K562 (cell line): ENCODE data around the gene UNC119. TPM values are rescaled to one million over a fixed set of nuclear protein-coding genes. Genes with fewer than 3 reads are reported as not detected.

ENCODE experiments used
- ARID1B ChIP-seq: fragments of 450-650 bp; IDR thresholded peaks from 2 replicates; pipeline ENCODE4 v1.6.1; 2016; ENCODE audit warnings: antibody characterized with exemption, mild to moderate bottlenecking, inconsistent platforms
- BRCA1 ChIP-seq, 2 experiments: fragments of 450-650 bp in 1 of 2; sonication (generic) in 1 of 2; formaldehyde crosslinking in 1 of 2; IDR thresholded peaks; 2 replicates each; pipeline versions ENCODE4 v1.5.0 to v1.6.1; 2017 to 2020; ENCODE audit warnings: mild to moderate bottlenecking in 1 of 2, missing genetic modification reagents in 1 of 2
- GATA2 ChIP-seq: sonication (generic); formaldehyde crosslinking; IDR thresholded peaks from 2 replicates; pipeline ENCODE4 v1.4.0; 2020; ENCODE audit warnings: mild to moderate bottlenecking, missing genetic modification reagents
- GTF2F1 ChIP-seq: IDR thresholded peaks from 2 replicates; pipeline ENCODE4 v1.6.1; 2011; ENCODE audit warnings: low read depth, low read length, improper control_type of control experiment
- HMGN3 ChIP-seq: IDR thresholded peaks from 2 replicates; pipeline ENCODE4 v1.6.1; 2011; ENCODE audit warnings: borderline replicate concordance, low read depth, mild to moderate bottlenecking, mixed read lengths, low read length; ENCODE audit not compliant: insufficient read length; ENCODE audit errors: extremely low read depth
- LEF1 ChIP-seq: fragments of 450-650 bp; IDR thresholded peaks from 2 replicates; pipeline ENCODE4 v1.6.1; 2016; ENCODE audit warnings: mild to moderate bottlenecking
- MECOM ChIP-seq: fragments of 250-450 bp; sonication (Bioruptor Pico); IDR thresholded peaks from 2 replicates; pipeline ENCODE4 v1.8.0; 2022; ENCODE audit warnings: inconsistent platforms
- NBN ChIP-seq: fragments of 450-650 bp; IDR thresholded peaks from 2 replicates; pipeline ENCODE4 v1.6.1; 2016; ENCODE audit warnings: low read depth, mild to moderate bottlenecking
- PHF8 ChIP-seq: fragments of 200-600 bp; sonication (generic); IDR thresholded peaks from 2 replicates; pipeline ENCODE4 v1.6.1; 2012; ENCODE audit warnings: mixed run types, mild to moderate bottlenecking, inconsistent platforms, low read length, moderate library complexity, borderline replicate concordance
- POLR2AphosphoS2 ChIP-seq: IDR thresholded peaks from 2 replicates; pipeline ENCODE4 v1.6.1; 2012; ENCODE audit warnings: low read length, improper control_type of control experiment
- PRPF4 ChIP-seq: fragments of 200-400 bp; formaldehyde crosslinking; IDR thresholded peaks from one replicate; pipeline ENCODE4 v1.6.1; 2017; ENCODE audit warnings: low read length, low read depth, mild to moderate bottlenecking; ENCODE audit not compliant: insufficient read depth, poor library complexity, severe bottlenecking
- RBM14 ChIP-seq: fragments of 200-400 bp; formaldehyde crosslinking; IDR thresholded peaks from 2 replicates; pipeline ENCODE4 v1.6.1; 2018; ENCODE audit warnings: low read depth, mild to moderate bottlenecking, low read length, moderate library complexity, borderline replicate concordance; ENCODE audit not compliant: insufficient read depth
- RHOXF2B ChIP-seq: fragments of 250-450 bp; sonication (Bioruptor Pico); conservative IDR thresholded peaks from 2 replicates; pipeline ENCODE4 v1.5.1; 2021
- SOX6 ChIP-seq: fragments of 450-650 bp; IDR thresholded peaks from 2 replicates; pipeline ENCODE4 v1.6.1; 2014; ENCODE audit warnings: mild to moderate bottlenecking
- YY1 ChIP-seq, 3 experiments: IDR thresholded peaks; 2 replicates each; pipeline ENCODE4 v1.6.1; 2011; ENCODE audit warnings: low read length in 2 of 3, mild to moderate bottlenecking in 2 of 3, moderate library complexity in 2 of 3, borderline replicate concordance in 1 of 3, control low read depth in 1 of 3, low read depth in 1 of 3; ENCODE audit not compliant: insufficient read depth in 3 of 3, insufficient replicate concordance in 2 of 3, control insufficient read depth in 1 of 3, insufficient read length in 1 of 3; ENCODE audit errors: extremely low read depth in 1 of 3
- ZNF253 ChIP-seq: fragments of 250-450 bp; sonication (Bioruptor Pico); conservative IDR thresholded peaks from 2 replicates; pipeline ENCODE4 v1.6.1; 2021; ENCODE audit warnings: mild to moderate bottlenecking
- ZNF274 ChIP-seq: IDR thresholded peaks from 2 replicates; pipeline ENCODE4 v1.6.1; 2011; ENCODE audit warnings: low read depth, mild to moderate bottlenecking, low read length, moderate library complexity, borderline replicate concordance
- ZNF324 ChIP-seq: fragments of 250-450 bp; sonication (Bioruptor Pico); IDR thresholded peaks from 2 replicates; pipeline ENCODE4 v1.4.0; 2020; ENCODE audit warnings: mild to moderate bottlenecking
- ZNF512 ChIP-seq: IDR thresholded peaks from 2 replicates; pipeline ENCODE4 v1.6.1; 2016; ENCODE audit warnings: missing genetic modification characterization, missing compliant biosample characterization
- ZSCAN32 ChIP-seq: fragments of 450-650 bp; formaldehyde crosslinking; IDR thresholded peaks from 2 replicates; pipeline ENCODE4 v1.4.0; 2020; ENCODE audit warnings: mild to moderate bottlenecking, moderate library complexity
- polyA plus RNA-seq, 8 experiments: library from polyadenylated mRNA; depleted of rRNA in 4 of 8; stranded (reverse) in 5 of 8; unstranded in 3 of 8; fragments of >200 nt; fragmentation: Nextera tagmentation in 2 of 8; fragmentation: Illumina TruSeq in 1 of 8; extraction: Ambion mirVana in 2 of 8; extraction: Trizol in 1 of 8; gene quantifications; 2 replicates each; pipeline versions ENCODE4 v1.2.1 to v1.2.3, GENCODE V29; 2011 to 2014; ENCODE audit warnings: inconsistent platforms in 1 of 8, missing spikeins in 1 of 8
- total RNA-seq, 7 experiments: library from RNA; depleted of rRNA in 6 of 7; stranded (reverse); fragments of >200 nt in 6 of 7; fragmentation: Illumina TruSeq in 2 of 7; extraction: Trizol in 2 of 7; gene quantifications; 2 replicates each; pipeline versions ENCODE4 v1.2.1 to v1.2.3, GENCODE V29; 2011 to 2021; ENCODE audit warnings: low replicate concordance in 1 of 7
- TF ChIP-seq, protein P1 (sequence below): sonication (generic); formaldehyde crosslinking; IDR thresholded peaks from 2 replicates; pipeline ENCODE4 v1.8.1; 2022; ENCODE audit warnings: missing genetic modification reagents
- TF ChIP-seq, protein P2 (sequence below): fragments of 450-650 bp; formaldehyde crosslinking; IDR thresholded peaks from 2 replicates; pipeline ENCODE4 v1.4.0; 2022; ENCODE audit warnings: mild to moderate bottlenecking, moderate library complexity
- TF ChIP-seq, protein P3 (sequence below): fragments of 250-450 bp; sonication (Bioruptor Pico); IDR thresholded peaks from 2 replicates; pipeline ENCODE4 v1.5.0; 2021

Gene UNC119
- total and polyA plus RNA-seq, 9 of the 15 experiments (the other 6 are each of a cell fraction or from before 2014, with no cell fraction given): 0.37 to 47.7 (median 16.3) TPM

- TF ChIP-seq PHF8: no peak; the same call in 1 of the 2 replicates
- TF ChIP-seq ZNF324: no peak
- TF ChIP-seq GTF2F1: peak; percentile 76; the same call in 1 of the 2 replicates
- peak in 2 of 3 experiments; percentile 26 to 43 for TF ChIP-seq YY1 (IDR thresholded peaks at IDR 0.05; ENCODE audit: borderline replicate concordance in 1 of 3, control insufficient read depth in 1 of 3, extremely low read depth in 1 of 3, insufficient read depth in 3 of 3, insufficient read length in 1 of 3, insufficient replicate concordance in 2 of 3, low read depth in 1 of 3, low read length in 2 of 3)
- no peak for TF ChIP-seq RBM14
- TF ChIP-seq, protein P1, sequence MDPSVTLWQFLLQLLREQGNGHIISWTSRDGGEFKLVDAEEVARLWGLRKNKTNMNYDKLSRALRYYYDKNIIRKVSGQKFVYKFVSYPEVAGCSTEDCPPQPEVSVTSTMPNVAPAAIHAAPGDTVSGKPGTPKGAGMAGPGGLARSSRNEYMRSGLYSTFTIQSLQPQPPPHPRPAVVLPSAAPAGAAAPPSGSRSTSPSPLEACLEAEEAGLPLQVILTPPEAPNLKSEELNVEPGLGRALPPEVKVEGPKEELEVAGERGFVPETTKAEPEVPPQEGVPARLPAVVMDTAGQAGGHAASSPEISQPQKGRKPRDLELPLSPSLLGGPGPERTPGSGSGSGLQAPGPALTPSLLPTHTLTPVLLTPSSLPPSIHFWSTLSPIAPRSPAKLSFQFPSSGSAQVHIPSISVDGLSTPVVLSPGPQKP (CRISPR knock-in tag): no peak
- TF ChIP-seq BRCA1 (IDR thresholded peaks at IDR 0.05): no peak
- no peak for TF ChIP-seq BRCA1 (CRISPR knock-in tag; IDR thresholded peaks at IDR 0.05)
- TF ChIP-seq ZNF253: no peak
- TF ChIP-seq, protein P2, sequence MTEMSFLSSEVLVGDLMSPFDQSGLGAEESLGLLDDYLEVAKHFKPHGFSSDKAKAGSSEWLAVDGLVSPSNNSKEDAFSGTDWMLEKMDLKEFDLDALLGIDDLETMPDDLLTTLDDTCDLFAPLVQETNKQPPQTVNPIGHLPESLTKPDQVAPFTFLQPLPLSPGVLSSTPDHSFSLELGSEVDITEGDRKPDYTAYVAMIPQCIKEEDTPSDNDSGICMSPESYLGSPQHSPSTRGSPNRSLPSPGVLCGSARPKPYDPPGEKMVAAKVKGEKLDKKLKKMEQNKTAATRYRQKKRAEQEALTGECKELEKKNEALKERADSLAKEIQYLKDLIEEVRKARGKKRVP: 0 out of 2 replicates have a peak, but pooled peaks have one; percentile 11
- TF ChIP-seq SOX6: no peak; the same call in 1 of the 2 replicates
- no peak for TF ChIP-seq ZSCAN32
- no peak for TF ChIP-seq NBN
- TF ChIP-seq HMGN3: peak; percentile 98
- no peak for TF ChIP-seq GATA2 (CRISPR knock-in tag)
- peak; percentile 38; the same call in 1 of the 2 replicates for TF ChIP-seq LEF1
- TF ChIP-seq PRPF4: no peak
- TF ChIP-seq POLR2AphosphoS2: peak; percentile 94
- TF ChIP-seq ZNF274: no peak
- no peak for TF ChIP-seq RHOXF2B (CRISPR knock-in tag)
- TF ChIP-seq, protein P3, sequence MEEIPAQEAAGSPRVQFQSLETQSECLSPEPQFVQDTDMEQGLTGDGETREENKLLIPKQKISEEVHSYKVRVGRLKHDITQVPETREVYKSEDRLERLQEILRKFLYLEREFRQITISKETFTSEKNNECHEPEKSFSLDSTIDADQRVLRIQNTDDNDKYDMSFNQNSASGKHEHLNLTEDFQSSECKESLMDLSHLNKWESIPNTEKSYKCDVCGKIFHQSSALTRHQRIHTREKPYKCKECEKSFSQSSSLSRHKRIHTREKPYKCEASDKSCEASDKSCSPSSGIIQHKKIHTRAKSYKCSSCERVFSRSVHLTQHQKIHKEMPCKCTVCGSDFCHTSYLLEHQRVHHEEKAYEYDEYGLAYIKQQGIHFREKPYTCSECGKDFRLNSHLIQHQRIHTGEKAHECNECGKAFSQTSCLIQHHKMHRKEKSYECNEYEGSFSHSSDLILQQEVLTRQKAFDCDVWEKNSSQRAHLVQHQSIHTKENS: no peak
- 0 out of 2 replicates have a peak, but pooled peaks have one; percentile 45 for TF ChIP-seq MECOM (CRISPR knock-in tag)
- no peak for TF ChIP-seq ZNF512 (tag)
- TF ChIP-seq ARID1B: peak; percentile 27; the same call in 1 of the 2 replicates
These were observed 24.5 kb upstream of the UNC119 start, which contains the start of gene ALDOC (continued) for GRCh38 chr17:28576758-28577465.
